GM19397 (cell line): ENCODE measurements around the gene CCDC180.
"Not testable (repeated sequence)": the region's sequence is repeated elsewhere in the genome, so short reads cannot be mapped to it uniquely, and the experiment has no call there.

Experiments used
- ATAC-seq: cut with Tn5 transposase; IDR thresholded peaks from one replicate; pipeline ENCODE4 v1.9.1; 2021; ENCODE audit warnings: mild to moderate bottlenecking, moderate library complexity; ENCODE audit not compliant: unreplicated experiment

CCDC180 gene

DNA sequence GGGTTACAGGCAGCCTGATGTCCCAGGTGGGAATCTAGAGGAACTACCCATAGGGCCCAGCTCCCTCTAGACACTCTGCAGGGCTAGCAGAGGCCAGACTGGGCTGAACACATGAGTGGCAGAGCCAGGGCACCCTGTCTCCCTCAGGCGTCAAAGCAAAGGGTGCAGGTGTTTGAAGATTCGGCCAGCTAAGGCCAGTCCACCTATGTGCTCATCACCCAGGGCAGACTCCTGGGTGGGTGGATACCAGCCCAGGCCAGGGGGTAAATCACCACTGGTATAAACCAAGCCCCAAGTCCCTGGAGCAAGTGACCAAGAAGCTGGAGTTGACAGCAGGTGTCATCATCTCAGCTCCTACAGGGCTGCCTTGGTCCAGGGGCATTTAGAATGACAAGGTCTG lies 3.4 kb downstream of the CCDC180 start:
- ATAC-seq: no peak

DNA sequence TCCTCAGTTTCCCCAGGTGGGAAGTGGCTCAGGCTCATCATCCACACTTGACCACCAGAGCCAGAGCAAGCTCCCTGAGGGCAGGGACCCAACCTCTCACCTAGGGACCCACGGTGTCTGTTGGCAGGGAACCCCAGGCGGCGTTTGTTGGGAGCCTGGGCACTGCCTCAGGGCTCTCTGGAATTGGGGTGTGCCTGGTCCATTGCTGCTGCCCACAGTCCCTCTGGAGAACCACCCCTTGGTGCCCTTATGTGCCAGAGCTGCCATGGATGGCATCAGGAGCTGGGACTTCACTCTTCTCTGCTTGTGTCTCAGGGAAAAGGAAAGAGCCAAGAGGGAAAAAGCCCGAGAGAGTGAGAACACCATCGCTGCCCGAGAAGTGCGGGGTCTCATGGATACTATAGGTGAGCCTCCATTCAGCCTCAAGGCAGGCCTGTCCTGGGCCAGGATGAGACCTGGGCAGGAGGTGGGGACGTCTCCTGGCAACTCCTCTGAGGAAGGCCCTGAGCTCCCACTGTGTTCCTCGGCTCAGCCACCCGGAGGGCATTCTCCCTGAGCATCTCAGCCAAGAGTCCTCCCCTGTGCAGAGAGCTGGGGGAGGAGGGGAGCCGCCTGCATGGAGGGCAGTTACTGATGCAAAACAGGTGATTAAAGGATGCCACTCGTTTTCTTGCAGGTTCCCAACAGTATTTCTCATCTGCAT lies 4.5 kb downstream of the CCDC180 start:
- no peak for ATAC-seq

DNA sequence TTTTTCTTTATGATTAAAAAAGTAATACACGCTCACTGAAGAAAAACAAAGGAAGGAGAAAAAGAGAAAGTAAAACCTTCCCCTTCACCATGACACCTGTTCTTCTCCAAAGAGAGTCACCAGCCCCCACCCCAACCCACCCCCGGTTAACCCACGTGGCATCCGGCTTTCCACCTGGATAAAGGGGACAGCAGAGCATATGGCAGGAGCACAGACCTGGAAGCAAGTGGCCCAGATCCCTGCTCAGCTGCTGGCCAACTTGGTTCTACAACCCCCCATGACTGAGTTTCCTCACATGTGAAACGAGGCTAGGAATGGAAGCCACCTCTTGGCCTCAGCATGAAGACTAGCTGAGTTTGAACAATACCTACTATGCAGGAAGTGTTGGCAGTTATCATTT lies 5.1 kb downstream of the CCDC180 start:
- ATAC-seq: no peak

DNA sequence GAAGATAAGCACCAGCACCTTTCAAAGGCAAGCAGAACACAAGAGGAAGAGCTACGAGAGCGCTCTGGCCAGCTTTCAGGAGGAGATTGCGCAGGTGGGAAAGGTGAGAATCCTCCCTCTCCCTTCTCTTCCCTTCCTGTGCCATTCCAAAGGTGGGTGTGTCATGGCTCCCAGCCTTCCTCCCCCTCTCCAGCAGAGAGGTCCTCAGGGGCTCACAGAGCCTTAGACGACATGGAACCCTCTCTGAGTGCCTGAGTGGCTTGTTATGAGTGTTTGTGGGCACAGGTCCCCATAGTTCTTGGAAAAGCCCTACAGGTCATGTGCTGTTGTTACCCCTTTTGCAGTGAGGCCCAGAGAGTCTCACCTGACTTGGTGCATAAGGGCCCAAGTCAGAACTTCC lies 5.8 kb downstream of the CCDC180 start:
- ATAC-seq: no peak

DNA sequence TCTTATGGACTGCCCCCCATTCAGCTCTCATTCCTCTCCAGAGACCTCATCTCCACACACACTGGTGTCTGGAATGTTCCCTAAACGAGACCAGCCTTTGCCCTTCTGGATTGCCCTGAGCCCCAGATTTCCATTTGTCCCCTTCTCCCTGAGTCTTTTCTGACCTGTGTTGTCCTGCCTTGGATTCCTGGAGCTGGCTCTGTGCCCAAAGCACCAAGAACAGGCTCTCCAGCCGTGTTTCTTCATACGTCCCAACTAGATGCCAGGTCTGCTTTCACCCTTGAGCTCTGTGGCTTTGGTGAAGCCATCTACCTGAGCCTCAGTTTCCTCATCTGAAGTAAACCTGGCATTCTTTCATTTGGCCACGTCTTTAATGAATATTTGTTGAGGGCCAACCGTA lies 6.3 kb downstream of the CCDC180 start:
- no peak for ATAC-seq

DNA sequence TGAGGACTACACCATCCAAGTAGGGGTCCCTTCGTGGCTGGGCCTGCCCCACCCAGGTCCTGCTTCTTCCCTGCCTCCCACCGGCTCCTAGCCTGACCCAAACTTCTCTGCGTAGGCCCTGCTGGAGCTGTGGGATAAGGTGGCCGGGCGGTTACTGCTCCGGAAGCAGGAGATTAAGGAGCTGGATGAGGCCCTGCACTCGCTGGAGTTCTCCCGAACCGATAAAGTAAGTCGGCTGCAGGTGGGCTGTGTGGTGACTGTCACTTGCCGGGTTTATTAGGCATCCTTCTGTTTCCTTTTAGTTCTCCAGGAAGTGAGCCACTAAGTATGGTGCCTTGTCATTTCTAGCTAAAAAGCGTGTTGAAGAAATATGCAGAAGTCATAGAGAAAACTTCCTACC lies 7.0 kb downstream of the CCDC180 start:
- ATAC-seq: no peak

DNA sequence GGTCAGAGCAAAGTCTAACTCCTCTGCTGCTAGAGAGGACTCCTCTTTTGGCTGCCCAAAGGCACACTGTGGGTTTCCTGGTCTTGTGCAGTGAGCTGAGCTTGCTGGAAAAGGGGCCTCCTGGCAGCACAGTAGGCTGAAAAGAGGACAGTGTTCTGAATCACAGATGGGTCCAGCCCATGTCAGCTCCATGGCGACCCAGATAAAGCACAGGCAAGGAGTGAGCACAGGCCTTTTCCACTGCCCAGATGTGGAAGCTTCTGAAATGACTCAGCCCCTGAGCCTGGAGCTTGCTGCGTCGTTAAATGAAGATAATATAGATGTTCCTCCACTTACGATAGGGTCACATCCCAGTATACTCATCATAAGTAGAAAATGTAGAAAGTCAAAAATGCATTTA lies 8.1 kb downstream of the CCDC180 start:
- ATAC-seq: no peak

DNA sequence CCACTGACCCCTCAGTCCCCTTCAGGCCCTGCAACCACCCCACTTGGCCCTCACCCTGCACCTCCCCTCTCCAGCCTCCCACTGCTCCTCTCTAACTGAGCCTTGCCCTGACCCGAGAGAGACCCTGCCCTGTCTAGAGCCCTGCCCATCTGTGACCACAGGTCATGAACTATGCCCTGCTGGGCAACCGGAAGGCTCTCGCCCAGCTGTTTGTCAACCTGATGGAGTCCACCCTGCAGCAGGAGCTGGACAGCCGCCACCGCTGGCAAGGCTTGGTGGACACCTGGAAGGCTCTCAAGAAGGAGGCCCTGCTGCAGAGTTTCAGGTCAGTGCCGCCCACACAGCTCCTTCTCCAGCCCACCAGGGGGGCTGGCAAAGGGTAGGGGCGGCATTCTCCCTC lies 9.4 kb downstream of the CCDC180 start:
- ATAC-seq: no peak

DNA sequence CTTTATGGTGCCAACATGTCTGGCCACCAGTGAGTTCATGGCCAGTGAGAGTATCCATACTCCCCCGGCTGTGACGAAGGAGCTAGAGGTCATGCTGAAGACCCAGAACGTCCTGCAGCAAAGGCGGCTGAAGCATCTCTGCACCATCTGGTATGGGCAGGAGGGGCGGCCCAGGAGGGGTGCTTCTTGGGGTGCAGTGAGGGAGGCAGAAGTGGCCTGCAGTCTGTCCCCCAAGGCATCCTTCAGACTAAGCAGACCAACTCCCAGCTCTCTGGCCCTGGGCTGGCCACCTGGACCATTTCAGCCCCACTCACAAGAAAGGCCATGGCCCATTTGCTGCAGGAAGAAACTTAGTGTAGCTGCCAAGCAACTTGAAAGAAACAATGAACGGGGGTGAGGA lies 11.0 kb downstream of the CCDC180 start:
- ATAC-seq: no peak

DNA sequence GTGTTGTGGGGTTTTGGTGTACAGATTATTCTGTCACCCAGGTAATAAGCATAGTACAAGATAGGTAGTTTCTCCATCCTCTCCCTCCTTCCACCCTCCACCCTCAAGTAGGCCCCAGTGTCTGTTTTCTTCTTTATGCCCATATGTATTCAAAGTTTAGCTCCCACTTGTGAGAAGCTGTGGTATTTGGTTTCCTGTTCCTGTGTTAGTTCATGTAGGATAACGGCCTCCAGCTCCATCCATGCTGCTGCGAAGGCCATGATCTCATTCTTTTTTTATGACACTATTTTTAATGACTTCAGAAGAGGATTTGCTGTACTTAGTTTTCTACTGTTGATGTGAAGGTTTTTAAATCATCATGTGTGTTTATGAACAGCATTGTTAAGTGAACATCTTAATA lies 11.9 kb downstream of the CCDC180 start:
- ATAC-seq: no peak

DNA sequence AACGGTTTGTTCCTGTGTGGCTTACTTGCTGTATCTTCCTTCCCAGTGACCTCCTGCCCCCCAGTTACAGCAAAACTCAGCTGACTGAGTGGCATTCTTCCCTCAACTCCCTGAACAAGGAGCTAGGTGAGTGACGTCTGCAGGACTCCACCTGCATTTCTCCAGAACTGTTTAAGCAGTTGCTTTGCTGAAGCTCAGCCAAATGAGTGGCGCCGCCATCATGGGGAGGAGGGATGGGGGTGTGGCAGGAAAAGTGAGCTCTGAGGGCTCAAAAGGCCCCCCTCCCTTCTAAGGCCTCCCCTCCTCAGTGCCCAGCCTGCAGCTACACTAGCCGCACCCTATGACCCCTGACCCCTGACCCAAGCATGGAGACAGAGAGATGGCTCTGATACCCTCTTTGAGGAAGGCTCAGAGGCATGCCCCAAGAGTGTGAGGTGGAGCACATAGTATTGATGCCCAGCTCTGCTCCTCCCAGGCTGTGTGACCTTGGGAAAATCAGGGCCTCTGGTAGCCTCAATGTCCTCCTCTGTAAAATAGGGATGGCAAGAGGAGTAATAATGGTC lies 12.7 kb downstream of the CCDC180 start:
- no peak for ATAC-seq

DNA sequence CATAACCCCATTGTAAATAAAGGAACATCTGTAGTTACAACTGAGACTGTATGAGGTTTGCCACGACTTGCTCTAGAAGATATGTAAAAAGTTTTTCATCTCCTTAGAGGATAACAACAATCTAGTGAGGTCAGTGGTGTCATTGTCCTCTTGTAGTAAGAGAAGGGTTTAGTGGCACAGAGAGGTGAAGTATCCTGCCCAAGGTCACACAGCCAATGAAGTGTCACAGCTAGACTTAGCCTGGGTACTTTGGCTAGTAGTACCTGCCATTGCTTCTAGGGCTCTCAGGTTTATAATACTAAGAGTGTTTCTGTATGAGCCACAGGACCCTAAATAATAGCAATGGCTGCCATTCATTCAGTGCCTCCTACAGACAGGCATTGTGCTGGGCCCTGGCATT lies 13.8 kb downstream of the CCDC180 start:
- no peak for ATAC-seq

DNA sequence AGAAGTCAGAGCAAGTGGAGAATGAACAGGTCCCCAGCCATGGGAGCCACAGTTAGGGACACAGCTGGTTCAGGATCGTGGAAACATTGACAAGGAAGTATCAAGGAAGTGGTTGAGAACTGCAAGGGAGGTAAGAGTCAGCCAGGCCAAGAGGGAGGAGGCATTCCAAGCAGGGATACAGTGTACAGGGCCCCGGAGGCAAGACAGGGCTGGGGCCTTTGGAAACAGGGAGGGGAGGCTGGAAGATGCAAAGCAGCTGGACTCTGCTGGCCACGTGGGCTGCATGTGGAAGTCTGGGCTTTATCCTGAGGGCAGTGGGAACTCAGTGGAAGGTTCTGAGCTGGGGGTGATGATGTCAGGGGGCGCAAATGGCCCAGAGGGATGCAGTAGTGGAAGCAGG lies 14.2 kb downstream of the CCDC180 start:
- no peak for ATAC-seq

DNA sequence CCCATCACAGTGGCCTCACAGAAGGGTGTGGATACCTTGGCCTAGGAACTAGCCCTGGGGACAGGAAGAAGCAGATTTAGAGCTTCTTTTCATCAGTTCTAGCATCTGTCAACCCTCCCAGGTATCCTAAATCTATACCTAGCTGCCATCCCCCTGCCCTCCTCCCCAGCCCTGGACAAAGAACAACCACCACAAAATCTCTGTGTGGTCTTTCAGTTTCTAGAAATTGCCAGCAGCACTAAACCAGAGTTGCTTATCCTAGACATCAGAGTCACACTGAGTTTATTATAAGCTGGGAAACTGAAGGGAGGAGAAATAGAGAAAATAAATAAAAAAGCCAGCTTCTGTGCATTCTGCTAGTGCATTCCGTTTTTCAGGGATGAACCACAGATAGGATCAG lies 14.6 kb downstream of the CCDC180 start:
- ATAC-seq: no peak

DNA sequence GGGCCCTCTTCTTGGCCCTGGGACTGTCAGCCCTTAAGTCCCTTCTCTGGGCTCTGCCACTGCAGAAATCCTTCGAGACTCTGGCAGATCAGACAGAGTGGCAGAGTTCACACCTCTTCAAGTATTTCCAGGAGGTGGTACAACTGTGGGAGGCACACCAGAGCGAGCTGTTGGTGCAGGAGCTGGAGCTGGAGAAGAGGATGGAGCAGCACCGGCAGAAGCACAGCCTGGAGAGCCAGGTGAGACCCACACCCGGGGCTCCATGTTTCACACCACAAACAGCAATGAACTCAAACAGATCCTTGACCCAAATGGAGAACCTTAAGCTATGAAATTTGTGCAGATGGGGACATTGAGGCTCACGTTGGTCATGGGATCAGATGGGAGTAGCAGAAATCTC lies 17.5 kb downstream of the CCDC180 start:
- ATAC-seq: no peak

DNA sequence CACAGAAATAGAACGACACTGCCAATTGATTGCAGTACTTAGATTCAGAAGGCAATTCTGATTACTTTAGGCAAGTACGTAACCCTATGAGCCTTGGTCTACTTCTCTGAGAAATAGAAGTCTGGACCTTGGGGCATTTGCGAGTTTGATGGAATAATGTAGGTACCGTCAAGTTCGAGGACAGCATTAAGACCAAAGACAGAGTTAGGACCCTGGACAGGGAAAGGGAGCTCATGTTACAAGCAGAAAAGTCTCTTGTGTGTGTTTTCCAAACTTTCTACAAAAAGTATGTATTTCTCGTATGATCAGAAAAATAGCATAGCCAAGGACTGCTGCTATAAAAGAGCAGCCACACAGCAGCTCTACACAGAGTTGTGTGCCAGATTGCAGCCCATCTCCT lies 20.1 kb downstream of the CCDC180 start:
- no peak for ATAC-seq

DNA sequence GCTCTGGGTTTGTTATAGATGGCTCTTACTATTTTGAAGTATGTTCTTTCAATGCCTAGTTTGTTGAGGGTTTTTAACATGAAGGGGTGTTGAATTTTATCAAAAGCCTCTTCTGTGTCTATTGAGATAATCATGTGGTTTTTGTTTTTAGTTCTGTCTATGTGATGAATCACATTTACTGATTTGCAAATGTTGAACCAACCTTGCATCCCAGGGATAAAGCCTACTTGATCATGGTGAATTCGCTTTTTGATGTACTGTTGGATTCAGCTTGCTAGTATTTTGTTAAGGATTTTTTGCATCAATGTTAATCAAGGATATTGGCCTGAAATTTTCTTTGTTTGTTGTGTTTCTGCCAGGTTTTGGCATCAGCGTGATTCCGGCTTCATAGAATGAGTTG lies 25.5 kb downstream of the CCDC180 start:
- ATAC-seq: no peak

DNA sequence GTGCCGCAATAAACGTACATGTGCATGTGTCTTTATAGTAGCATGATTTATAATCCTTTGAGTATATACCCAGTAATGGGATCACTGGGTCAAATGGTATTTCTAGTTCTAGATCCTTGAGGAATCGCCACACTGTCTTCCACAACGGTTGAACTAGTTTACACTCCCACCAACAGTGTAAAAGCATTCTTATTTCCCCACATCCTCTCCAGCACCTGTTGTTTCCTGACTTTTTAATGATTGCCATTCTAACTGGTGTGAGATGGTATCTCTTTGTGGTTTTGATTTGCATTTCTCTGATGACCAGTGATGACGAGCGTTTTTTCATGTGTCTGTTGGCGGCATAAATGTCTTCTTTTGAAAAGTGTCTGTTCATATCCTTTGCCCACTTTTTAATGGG lies 28.2 kb downstream of the CCDC180 start:
- ATAC-seq: not testable (repeated sequence)

DNA sequence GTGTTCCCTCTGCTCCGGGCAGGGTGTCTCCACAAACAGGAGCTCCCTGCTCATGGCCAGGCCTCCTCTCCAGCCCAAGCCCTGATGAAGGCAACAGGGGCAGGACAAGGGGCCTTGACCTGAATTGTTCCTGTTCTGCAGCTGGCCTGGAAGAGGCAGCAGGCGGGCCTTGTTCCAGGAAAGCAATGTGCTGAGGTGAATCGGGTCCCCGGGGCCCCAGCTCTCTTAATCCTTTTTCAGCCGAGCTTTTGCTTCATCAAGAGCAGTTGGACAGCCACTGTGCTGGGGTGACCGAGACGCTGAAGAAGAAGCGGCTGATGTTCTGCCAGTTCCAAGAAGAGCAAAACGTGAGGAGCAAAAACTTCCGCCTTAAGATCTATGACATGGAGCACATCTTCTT lies 41.4 kb downstream of the CCDC180 start:
- no peak for ATAC-seq

DNA sequence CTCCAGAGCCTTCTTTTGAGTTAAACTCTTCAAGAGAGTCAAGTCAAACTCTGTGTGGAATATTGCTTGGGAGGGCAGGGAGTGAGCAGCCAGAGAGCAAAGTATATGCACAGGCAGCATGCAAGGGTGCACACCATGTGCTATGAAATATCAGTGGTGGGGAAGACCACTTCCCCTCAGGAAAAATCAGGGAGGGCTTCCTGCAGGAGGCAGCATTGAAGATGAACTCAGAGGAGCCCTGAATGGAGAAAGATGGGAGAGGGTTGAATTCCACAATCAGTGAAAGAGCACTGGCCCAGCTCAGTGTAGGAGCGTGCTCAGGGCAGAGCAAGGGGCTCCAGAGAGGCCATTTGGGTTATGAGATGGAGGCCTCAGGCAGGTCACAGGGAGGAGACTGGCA lies 41.9 kb downstream of the CCDC180 start:
- no peak for ATAC-seq

DNA sequence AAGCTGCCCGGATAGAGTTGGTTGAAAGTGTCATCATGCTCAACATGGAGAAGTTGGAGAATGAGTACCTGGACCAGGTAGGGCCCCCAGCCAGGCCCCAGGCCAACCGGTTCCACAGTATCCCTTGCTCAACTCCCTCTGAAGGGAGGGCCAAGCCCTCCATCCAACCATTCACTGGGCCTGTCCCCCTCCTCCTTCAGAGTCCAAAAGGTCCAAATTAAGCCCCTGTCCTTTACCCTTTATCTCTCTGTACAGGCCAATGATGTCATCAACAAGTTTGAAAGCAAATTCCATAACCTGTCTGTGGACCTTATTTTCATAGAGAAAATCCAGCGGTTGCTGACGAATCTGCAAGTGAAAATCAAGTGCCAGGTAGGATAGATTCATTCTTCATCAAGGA lies 47.2 kb downstream of the CCDC180 start:
- no peak for ATAC-seq

DNA sequence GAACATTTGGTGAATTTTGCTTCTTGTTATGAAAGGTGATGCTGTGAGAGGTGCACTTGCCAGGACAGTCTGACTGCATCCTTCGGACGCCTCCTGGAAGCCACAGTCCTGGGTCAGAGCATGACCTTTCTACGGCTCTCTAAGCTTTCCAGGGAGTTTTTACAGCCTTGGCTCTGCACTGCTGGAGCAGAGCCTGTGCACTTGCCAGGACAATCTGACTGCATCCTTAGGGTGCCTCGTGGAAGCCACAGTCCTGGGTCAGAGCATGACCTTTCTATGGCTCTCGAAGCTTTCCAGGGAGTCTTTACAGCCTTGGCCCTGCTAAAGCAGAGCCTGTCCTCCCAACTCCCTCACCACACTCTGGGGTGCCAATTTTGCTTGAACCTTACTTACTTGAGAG lies 49.6 kb downstream of the CCDC180 start:
- ATAC-seq: no peak
